Neural cell (in vitro differentiated cells): ENCODE measurements around the gene KRT20.

Source experiments
- EP300 ChIP-seq: fragments of 450-650 bp; conservative IDR thresholded peaks from 2 replicates; pipeline ENCODE4 v1.6.1; 2014; ENCODE audit warnings: antibody characterized with exemption, mild to moderate bottlenecking, moderate library complexity; ENCODE audit not compliant: poor library complexity, severe bottlenecking
- EZH2 ChIP-seq: fragments of 200-600, 300-800 bp; shearing (Covaris generic), sonication (generic); IDR thresholded peaks from 2 replicates; pipeline ENCODE4 v1.6.1; 2014; ENCODE audit warnings: antibody characterized with exemption, low read length, borderline replicate concordance, mild to moderate bottlenecking; ENCODE audit not compliant: insufficient read depth, poor library complexity, severe bottlenecking
- SMC3 ChIP-seq: fragments of 450-650 bp; conservative IDR thresholded peaks from 2 replicates; pipeline ENCODE4 v1.6.1; 2014; ENCODE audit warnings: antibody characterized with exemption, mild to moderate bottlenecking, moderate library complexity; ENCODE audit not compliant: poor library complexity
- TAF1 ChIP-seq: IDR thresholded peaks from 2 replicates; pipeline ENCODE4 v1.6.1; 2012; ENCODE audit warnings: low read depth
- TF ChIP-seq, protein P1 (sequence below): fragments of 450-650 bp; IDR thresholded peaks from 2 replicates; pipeline ENCODE4 v1.5.1; 2014; ENCODE audit warnings: antibody characterized with exemption, mild to moderate bottlenecking, moderate library complexity; ENCODE audit not compliant: poor library complexity, severe bottlenecking

GRCh38 chr17:40830085-40830776, 54.8 kb downstream of the KRT20 start:
- TF ChIP-seq EZH2 (no peak), SMC3 (no peak), EP300 (no peak), TAF1 (no peak)
- TF ChIP-seq, protein P1, sequence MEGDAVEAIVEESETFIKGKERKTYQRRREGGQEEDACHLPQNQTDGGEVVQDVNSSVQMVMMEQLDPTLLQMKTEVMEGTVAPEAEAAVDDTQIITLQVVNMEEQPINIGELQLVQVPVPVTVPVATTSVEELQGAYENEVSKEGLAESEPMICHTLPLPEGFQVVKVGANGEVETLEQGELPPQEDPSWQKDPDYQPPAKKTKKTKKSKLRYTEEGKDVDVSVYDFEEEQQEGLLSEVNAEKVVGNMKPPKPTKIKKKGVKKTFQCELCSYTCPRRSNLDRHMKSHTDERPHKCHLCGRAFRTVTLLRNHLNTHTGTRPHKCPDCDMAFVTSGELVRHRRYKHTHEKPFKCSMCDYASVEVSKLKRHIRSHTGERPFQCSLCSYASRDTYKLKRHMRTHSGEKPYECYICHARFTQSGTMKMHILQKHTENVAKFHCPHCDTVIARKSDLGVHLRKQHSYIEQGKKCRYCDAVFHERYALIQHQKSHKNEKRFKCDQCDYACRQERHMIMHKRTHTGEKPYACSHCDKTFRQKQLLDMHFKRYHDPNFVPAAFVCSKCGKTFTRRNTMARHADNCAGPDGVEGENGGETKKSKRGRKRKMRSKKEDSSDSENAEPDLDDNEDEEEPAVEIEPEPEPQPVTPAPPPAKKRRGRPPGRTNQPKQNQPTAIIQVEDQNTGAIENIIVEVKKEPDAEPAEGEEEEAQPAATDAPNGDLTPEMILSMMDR, result no peak
